Putamen (tissue), 1 donor: ENCODE data around the gene TBRG4.
"Not testable (repeated sequence)": the region's sequence is repeated elsewhere in the genome, so short reads cannot be mapped to it uniquely, and the experiment has no call there.

ENCODE experiments used
- DNase-seq: peaks from one replicate; pipeline ENCODE4 v3.0.0-alpha.2; 2016; ENCODE audit warnings: low spot score

Gene TBRG4

GRCh38 chr7:45116048-45116447, 4.6 kb upstream of the TBRG4 start:
- DNase-seq: no peak

DNA sequence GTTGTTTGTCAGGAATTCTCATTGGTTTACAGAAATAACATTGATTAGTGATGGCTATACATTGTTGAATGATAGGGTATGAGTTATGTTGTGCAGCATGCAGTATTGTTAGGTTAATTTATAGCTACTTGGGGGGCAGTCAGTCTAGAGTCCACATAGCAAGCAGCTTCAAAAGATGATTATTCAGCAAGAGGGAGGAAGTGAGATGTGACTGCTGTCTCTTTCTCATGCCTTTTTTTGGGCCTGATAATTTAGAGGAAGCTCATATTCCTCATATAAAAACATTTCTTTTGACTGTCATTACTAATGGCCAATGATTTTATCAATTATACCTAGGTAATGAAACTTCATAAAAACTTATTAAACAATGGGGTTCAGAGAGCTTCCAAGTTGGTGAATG, 3.4 kb upstream of the TBRG4 start:
- DNase-seq: no peak

GRCh38 chr7:45114257-45114656, 2.8 kb upstream of the TBRG4 start:
- DNase-seq: not testable (repeated sequence)

- no peak for DNase-seq
Measured at GRCh38 chr7:45112648-45113047, 1.2 kb upstream of the TBRG4 start.

DNA sequence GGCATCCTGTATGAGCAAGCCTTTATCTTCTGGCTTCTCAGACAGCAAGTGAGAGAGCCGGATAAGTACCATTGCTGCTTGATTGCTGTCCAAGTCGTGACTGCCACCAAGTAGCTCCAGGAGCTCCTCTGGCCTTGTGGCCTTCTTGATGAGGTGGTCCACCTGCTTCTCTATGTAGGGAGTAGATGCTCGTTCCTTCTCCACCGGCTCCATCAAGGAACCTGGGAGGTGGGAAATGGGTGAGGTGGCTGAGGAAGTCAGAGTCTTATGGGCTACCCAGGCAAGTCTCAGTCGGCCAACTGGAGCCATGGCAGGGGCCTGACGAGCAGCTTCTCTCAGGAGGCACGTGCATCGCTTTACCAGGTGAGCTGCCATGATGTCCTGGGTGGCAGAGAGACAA, 2.6 kb downstream of the TBRG4 start:
- no peak for DNase-seq

GRCh38 chr7:45107356-45107755, 4.1 kb downstream of the TBRG4 start:
- no peak for DNase-seq

- DNase-seq: no peak
Measured at GRCh38 chr7:45106820-45107219, 4.7 kb downstream of the TBRG4 start.

- no peak for DNase-seq
Measured at GRCh38 chr7:45105588-45106188, 5.8 kb downstream of the TBRG4 start.

DNA sequence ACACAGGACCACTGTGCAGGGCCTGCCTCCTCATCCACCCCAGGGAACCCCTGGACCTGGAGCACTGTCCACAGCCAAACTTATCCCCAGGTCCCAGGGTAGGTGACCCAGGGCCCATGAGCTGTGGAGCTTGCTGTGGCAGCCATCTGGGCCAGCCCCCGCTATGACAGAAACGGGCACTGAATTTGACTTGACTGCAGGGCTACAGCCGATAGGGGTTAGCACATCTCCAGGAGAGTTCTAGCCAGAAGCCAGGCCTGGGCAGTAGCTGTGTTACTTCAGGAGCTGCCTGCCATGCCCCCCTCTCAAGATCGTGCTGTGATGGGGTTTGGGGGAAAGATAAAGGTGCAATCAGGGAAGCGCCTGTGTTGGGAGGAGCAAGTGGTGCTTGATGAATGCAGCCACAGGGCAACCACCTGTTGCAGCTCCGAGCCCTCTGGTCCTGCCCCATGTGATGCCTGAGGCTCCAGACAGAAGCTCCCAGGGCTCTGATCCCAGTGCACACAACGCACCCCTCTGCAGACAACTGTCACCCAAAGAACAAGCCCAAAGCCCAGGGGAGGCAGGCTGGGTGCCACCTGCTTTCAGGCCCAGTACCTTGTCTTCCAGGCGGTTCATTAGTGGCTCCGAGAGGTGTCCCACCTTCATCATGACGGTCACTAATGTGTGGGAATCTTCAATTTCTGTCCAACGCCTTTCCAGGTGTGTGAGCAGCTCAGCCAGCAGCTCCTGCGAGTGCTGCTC, 6.5 kb downstream of the TBRG4 start:
- DNase-seq: no peak

DNA sequence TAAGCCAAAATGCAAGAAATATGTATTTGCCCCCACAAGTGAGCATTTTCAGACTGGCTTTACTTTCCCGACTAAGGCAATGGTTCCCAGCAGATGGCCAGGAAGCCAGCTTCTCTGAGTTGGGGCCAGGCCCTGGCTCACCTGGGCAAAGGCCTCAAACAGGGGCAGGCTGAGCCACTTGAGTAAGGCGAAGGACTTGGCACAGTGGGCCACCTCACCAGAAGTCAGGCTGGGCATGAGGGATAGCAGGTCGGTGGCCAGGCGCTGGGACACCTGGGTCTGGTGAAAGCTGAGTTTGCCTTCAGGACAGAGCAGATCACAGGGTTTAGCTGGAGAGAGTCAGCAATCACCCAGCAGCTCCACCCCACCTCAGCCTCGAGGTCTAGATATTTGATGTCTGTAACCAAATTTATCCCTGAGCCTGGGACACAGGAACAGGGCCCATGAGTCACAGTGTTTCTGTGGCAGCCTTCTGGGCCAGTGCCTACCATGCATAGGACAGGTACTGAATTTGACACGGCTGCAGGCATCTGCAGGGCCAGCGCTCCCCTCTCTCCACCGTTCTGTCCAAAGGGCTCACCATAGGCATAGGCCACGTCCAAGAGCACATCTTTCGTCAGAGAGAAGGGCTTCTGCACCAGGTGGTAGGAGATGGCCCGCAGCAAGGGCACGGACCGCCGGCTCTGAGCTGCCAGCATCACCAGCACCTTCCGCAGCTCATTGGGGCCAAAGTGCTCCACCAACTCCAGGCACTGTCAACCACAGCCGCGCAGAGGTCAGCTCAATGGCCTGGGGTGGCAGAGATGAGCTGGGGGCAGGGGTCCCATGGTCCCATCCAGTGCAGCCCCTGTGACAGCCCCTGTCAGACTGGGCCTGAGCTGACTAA, 7.3 kb downstream of the TBRG4 start:
- no peak for DNase-seq

DNA sequence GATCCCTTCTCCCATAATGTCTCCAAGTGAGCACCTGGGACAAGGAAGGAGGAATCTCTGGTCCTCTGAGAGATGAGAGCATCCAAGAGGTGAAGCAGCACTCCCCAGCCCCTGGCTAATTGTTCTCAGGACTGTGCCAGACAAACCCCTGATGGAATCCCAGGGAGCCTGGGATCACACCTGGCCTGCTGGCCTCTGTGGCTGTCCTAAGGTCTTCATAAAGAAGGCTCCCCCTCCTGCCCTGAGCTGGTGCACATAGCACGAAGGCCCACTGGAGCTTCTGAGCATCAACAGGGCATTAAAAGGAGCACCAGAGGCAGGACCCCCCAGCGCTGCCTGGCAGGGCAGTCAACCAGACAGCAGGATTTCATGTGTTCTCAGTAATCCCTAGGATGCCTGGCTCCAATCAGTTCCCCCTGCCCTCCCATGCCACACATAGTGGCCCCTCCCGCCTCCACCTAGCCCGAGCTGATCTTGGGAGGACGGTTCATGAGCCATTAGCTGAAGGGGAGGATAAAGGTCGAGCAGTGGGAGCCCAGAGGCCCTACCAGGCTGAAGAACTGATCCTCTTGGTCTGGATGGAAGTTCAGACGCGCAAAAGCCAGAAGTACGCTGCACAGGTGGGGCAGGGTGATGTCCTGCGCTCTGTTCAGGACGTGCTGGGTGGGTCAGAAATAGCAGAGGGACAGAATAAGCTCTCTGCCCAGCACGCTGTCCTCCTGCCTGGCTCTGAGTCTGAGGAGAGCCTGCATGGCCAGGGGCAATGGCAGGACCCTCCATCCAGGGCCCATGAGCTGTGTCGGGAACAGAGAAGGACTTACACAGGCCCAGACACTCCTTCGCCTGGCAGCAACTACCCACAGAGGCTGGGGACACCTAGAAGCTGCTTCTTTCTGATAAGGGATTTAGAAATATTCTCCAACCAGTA, 8.4 kb downstream of the TBRG4 start:
- no peak for DNase-seq

GRCh38 chr7:45101748-45102147, 9.7 kb downstream of the TBRG4 start:
- no peak for DNase-seq

DNA sequence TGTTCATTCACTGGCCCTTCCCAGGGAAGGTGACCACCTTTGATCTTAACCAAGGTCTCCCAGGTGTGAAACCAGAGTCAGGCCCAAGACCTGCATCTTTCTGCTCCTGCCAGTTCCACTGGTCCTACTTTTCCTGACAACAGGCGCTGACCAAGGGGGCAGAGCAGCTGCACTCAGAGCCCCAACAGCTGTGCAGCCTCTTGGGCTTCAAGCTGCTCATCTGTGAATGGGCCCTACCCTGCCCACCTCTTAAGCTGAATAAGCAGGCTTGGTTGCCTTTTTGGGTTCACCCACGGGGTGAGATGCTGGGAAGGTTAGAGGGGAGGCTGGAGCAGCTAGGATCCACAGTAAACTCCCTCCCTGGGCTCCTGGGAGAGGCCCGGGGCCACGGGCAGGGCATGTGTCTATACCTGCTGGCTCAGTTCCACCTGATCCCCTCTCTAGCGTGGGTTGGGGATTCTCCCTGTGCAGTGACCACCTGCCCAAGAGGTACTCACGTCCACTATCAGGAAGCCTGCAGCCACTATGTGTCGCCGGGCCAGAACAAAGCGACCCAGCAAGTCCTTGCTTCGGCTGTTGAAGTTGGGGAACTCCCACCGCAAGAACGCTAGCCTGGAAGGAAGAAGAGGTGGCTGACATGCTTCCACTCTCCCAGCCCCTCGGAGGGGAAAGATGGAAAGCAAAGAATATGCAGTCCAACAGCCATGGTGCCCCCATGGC, 10.6 kb downstream of the TBRG4 start:
- DNase-seq: no peak

DNA sequence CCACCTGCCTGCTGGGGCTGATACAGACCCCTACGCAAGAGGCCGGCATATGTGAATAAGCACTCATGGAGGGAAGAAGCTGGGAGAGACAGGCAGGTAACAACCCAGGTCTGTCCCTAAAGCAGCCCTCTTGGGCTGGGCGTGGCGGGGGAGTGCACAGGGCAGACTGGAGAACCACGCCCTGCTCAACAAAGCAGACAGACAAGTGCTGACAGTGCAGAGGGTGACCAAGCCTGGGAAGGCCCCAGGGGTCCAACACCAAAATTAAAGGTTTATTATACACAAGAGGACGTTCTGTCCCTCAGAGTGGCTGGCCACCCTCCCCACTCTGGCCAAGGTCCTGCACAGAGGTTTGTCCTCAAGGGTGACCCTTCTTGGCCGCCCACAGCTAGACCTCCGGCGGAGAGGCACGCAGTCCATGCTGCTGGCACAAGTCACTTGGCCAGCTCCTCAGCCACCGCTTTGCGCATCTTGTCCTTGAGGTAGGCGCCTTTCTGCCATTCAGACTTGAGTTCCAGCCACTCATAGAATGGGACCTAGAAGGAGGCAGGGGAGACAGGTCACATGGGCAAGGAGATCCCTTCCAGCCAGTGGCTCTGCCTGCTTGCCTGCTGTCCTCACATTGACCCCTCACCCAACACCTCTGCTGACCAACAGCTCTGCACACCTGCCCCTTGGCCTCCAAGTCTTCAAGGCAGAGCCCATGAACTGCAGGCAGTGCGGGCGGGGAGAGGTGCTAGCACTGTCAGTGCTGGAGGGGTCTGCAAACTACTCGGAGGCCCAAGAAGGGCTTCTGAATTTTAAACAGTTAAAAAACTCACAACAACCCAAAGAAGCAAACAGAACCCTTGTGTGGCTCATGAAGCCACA, 11.4 kb downstream of the TBRG4 start:
- no peak for DNase-seq

DNA sequence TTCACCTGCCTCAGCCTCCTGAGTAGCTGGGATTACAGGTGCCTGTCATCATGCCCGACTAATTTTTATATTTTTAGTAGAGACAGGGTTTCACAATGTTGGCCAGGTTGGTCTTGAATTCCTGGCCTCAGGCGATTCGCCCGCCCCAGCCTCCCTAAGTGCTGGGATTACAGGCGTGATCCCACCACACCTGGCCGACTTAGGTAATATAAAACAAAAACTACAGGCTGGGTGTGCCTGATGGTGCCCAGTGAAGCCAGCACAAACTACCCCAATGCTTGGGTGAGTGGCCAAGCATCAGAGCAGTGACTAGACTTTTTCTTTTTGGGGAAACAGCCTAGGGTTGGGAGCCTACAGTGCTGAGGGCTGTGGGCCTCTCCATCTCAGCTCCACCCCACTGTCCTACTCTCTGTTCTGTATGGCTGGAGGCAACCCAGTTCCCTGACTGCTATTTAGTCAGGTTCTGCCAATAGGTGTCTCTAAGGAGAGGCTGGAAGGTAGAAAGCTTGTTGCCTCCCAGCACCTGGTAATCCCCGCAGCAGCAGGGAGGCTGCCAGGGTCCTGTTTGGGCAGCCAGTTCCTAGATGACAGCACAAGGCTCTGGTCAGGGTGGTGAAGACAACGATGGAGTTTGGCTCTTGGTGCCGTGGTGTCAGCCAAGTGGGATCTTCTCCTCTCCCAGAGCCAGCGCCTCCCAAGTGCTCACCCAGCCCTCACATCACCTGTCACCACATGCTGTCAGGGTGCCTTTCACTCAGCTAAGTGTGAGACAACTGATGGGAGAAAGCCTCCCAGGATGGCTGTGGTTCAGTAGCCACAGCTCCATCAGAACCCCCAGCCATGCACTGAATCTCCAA, 12.3 kb downstream of the TBRG4 start:
- DNase-seq: no peak

GRCh38 chr7:45092931-45093235, 18.6 kb downstream of the TBRG4 start:
- DNase-seq: no peak

DNA sequence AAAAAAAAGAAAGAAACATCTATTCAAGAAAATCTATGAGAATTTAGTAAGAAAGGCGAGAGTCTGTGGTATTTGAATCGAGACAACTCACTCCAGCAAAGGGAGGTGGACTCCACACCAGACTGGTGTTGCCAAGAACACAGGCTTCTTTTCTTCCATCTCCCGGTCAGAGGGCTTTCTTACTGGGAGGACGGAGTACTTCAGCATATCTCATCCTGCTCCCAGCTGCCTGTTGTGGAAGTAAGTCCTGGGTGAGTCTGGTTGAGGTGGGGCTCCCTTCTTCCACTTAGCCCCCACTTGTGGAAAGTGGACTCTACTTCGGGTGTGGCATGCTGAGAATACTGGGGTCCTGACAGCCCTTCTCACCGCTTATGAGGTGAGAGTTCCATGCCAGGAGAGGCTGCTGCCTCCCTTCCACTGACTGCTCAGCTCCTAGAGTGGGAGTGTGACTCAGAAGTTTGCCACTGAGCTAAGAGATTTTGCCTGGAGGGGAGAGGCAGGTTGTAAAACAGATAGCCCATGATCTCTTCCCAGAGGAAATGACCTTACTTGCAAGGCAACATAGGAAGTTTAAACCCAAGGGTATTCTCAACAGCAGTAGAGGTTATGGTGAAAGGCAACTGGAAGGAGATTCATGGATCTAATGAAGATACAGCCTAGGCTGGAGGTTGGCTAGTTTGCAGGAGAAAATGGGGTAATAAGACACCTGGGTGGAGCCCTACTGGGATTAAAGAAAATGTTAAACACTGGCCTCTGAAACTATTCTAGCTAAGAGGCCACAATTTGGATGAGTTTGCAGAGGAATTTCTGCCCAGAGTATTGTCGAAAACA, 19.2 kb downstream of the TBRG4 start:
- DNase-seq: no peak

DNA sequence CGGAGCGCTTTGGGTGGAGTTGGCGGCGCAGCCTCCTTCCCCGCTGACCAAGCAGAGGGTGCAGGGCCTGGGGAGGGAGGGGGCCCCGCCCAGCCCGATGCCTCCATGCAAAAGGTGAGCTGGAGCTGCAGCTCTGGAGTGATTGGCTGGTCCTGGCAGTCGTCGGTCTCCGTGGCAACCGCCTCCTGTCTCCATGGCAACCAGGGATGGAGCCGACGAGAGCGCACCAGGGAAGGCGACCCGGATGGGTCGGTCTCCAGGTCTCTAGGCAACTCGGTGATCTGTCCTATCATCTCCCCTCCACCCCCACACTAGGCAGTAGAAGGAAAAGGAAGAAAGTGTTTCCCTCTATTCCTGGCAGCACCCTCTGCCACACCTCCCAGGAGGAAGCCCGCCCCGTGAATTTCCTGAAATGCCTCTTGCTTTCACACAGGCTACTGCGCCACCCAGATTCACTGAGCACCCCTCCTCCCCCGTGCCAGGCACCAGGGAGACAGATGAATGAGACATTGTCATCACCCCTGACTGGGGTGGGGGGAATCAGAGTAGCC, 22.1 kb downstream of the TBRG4 start:
- DNase-seq: peak; percentile 98
